HG02642 (cell line): ENCODE measurements around the gene G6PC3.
"Not testable (repeated sequence)": the region's sequence is repeated elsewhere in the genome, so short reads cannot be mapped to it uniquely, and the experiment has no call there.

Source experiments
- ATAC-seq: cut with Tn5 transposase; IDR thresholded peaks from one replicate; pipeline ENCODE4 v1.9.1; 2021; ENCODE audit warnings: mild to moderate bottlenecking; ENCODE audit not compliant: unreplicated experiment, poor library complexity

G6PC3 gene

GRCh38 chr17:44120281-44120680 lies 49.7 kb downstream of the G6PC3 start:
- not testable (repeated sequence) for ATAC-seq

GRCh38 chr17:44120851-44121605 lies 50.5 kb downstream of the G6PC3 start:
- ATAC-seq: no peak

DNA sequence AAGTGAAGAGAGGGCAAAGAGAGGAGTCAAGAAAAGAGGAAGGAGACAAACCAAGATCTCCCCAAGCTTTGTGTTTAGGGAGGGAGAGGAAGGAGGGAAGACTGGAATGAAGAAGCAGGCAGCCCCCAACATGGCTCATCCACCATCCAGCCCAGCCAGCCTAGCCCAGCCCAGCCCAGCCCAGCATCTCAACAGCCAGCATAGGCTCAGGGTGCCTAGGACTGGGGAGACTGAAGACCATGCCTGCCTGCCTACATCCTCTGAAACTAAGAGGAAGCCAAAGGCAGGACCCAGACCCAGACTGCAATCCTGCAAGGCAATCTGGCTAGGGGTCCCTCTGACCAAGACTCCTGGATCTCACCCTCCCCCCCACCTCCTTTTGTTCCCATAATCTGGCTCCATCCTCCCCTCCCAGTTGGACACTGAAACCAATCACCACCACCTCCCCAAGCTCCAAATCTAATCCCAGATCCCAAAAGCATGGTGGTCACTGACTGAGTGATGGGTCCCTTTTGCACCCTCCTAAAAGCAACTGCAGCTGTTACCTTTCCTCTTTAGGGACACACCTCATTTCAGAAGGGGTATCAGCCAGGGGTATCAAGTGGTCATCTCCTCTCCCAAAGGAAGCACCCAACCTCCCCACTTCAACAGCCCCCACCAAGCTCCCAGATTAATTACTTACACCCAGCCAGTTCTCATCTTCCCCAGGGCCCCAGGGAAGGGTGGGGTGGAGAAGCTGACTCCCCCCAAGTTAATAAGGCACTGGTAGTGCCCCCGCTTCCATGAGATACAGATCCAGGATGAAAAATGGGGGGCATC lies 51.7 kb downstream of the G6PC3 start:
- no peak for ATAC-seq

DNA sequence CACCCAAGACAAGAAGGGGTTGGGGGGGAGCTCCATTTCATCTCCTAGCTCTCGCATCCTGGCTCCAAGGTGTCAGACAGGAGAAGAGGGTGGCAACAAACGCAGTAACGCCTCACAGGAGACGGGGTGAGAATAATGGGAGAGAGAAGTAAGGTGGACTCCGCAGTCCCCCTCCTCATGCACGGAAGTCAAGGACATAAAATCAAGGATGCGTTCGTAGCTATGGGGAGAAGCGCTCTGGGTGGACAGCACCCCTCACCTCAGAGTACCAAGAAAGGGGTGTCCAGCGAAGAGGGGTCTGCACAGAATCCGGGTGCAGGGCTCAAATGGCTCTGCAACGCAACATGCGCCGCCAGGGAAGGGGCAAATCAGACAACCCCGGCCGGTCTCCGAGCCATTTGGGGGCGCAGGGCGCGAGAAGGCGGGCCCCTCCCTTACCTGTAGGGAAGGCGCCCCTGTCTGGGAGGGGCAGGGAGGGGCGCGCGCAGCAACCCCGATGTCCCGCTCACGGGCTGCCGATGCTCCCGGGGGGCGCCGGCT lies 52.4 kb downstream of the G6PC3 start:
- peak; percentile 35 for ATAC-seq

- peak; percentile 95 for ATAC-seq
Observed at GRCh38 chr17:44123356-44124117, 53.0 kb downstream of the G6PC3 start, which contains the start of gene HDAC5. HDAC5 (minus strand) TSS chr17:44123641; CDS start chr17:44117515, 6,126 bp downstream.

DNA sequence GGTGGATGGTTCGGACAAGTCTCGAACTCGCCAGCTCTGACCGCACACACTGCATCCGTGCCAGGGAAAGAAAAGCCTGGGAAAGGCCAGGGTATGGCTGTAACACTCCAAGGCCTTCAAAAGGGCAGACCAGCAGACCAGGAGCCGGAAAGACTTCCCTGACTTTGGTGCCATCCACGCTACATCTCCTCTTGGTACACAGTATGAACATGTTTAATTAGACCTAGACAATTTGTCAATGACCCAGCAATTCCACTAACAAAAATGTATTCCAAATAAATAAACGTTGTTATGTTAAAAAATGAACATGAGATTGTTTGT lies 53.5 kb downstream of the G6PC3 start:
- no peak for ATAC-seq
